NB4 (cell line): Measurements from ENCODE around the gene CMIP.
A peak's percentile ranks its signal among the peaks of the same experiment; 100 is the strongest.

ENCODE experiments used
- DNase-seq: peaks from one replicate; pipeline ENCODE4 v3.0.0; 2010; ENCODE audit warnings: low read depth
- H3K4me3 ChIP-seq: one replicate; pipeline ENCODE4 v1.5.1; 2011; ENCODE audit warnings: mild to moderate bottlenecking, low read depth, low read length, moderate library complexity
- CTCF ChIP-seq: IDR thresholded peaks from one replicate; pipeline ENCODE4 v1.5.1; 2012; ENCODE audit warnings: low read depth, low read length
- MAX ChIP-seq: IDR thresholded peaks from 2 replicates; pipeline ENCODE4 v1.6.1; 2011; ENCODE audit warnings: low read depth, low read length
- MYC ChIP-seq: IDR thresholded peaks from 2 replicates; pipeline ENCODE4 v1.6.1; 2011; ENCODE audit warnings: low read depth, low read length
- POLR2A ChIP-seq: IDR thresholded peaks from 2 replicates; pipeline ENCODE4 v1.6.1; 2011; ENCODE audit warnings: mild to moderate bottlenecking; ENCODE audit not compliant: insufficient read length; ENCODE audit errors: extremely low read depth

The CMIP gene

GRCh38 chr16:81566086-81567007, 121.7 kb downstream of the CMIP start:
- no peak for TF ChIP-seq POLR2A
- no peak for TF ChIP-seq MAX
- DNase-seq = no peak
- no peak overlapping the region for H3K4me3 ChIP-seq

DNA sequence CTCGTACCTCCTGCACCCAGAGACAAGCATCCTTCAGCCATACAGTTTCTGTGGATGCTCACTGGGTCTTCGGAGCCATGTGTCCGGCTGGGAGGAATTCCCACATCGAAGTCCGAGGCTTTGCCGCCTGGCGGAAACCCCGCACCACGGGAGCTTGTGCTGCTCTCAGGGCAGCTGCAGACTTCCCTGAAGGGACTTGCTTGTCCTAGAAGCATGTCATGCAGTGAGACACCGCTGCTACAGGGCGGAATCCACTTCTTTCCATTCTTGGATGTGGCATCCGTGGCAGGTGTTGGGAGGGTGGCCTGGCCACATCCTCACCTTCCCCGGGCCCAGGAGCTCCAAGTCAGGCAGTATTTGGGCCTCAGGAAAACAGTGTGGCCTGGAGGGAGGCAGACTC, 122.5 kb downstream of the CMIP start:
- no peak for DNase-seq
- TF ChIP-seq POLR2A = no peak
- TF ChIP-seq MYC = no peak
- TF ChIP-seq MAX = no peak
- TF ChIP-seq CTCF = no peak
- H3K4me3 ChIP-seq = no peak overlapping the region

DNA sequence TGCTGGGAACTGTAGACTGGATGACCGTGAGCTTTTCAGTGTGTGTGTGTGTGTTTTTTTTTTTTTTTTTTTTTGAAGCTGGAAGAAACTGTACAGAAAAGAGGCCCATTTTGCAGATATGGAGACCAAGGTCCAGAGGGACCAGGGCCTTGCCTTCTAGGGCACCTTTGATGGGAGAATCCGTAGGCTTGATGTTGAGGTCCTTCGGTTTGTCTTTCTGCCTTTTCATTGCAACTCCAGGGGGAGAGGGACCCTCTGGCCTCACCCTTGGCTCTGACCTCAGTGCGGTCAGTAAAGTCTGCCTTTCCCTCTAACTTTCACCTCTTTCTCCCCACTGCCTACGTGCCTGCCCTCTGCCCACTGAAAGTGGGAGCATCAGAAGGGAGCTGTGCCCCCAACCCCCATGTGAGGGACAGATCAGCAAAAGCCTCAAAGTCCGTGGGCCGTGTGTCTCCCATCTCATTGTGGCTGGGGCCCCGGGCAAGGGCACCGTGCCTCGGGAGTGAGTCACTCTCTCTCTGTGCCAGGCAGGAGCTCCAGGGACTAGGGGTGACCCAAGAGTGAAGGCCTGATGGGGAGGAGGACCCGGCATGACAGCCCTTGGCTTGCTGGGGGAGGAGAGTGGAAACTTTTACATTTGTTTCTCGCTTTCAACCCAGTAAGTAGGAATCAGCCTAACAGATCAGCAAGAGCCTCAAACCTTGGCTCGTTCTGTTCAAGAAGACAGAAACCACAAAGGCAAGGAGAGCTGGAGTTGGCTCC, 123.6 kb downstream of the CMIP start:
- peak; percentile 64 for DNase-seq
- no peak for TF ChIP-seq MYC
- no peak for TF ChIP-seq POLR2A
- TF ChIP-seq CTCF = no peak
- TF ChIP-seq MAX = no peak

GRCh38 chr16:81568749-81569087, 124.1 kb downstream of the CMIP start:
- no peak overlapping the region for H3K4me3 ChIP-seq
- no peak for DNase-seq
- no peak for TF ChIP-seq MYC
- TF ChIP-seq CTCF = no peak
- TF ChIP-seq MAX = no peak
- TF ChIP-seq POLR2A = no peak

More for the DNA sequence above, 123.6 kb downstream of the CMIP start:
- no peak overlapping the region for H3K4me3 ChIP-seq

- DNase-seq = no peak
- H3K4me3 ChIP-seq = no peak overlapping the region
- TF ChIP-seq MYC = no peak
- TF ChIP-seq CTCF = no peak
- no peak for TF ChIP-seq POLR2A
Observed at GRCh38 chr16:81569361-81570034, 124.9 kb downstream of the CMIP start.
